ENCODE results near the gene KCNK16. TPM values are rescaled to one million over a fixed set of nuclear protein-coding genes. Genes with fewer than 3 reads are reported as not detected.

KCNK16 gene
- polyA plus RNA-seq, 3 donors, result not detected

DNA sequence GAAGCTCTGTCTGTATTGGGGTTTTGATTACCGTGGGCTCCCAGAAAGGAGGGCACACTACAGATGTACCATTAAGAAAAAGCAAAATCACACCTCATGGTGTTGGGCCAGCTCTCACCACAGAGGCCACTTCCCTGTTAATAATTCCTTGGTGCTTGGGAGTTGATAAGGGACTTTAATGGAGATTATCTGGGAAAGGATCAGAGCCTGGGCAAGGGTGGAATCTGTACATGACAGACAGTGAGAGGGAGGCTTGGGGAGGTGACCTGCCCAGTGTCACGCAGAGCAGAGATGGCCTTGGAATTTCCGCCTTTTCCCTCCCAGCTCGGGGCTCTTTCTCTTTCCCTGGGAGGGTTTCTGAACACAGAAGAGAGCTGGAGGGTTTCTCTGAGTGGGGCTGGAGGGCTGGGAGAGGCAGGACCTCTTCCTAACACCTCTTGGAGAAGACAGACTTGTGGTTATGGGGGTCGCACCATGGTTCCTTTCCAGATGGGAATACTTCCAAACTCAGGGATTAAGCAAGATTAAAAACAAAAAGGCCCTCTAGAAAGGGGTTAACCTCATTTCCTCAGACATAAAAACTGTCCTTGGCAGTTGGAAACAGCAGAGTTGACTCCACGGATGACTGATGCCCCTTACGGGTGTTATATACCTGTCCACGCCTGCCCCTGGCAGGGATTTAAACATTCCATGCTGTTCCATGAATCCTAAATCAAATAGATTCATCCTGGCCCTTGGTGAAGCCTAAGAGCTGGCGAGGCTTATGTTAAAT, 16.8 kb upstream of the KCNK16 start:
- Mint-ChIP-seq H3K4me3 (peak overlapping the region in 1 of 2 donors; percentile 69), H3K9me3 (peaks cover 0 to 2% (median 0%) of the 10 kb centered on the region in 7 donors), H3K27me3 (ENCODE audit: low read depth in 3 of 3) (peaks cover 25 to 38% (median 30%) of the 10 kb centered on the region in 3 donors), H3K36me3 (peaks cover 0 to 3% of the 10 kb centered on the region in 2 donors), H3K4me1 (peaks cover 63% of the 10 kb centered on the region), H3K27ac (peak overlapping the region in 1 of 7 donors; percentile 72)
- Histone ChIP-seq H4K20me1 (ENCODE audit: insufficient read depth, low read length) (no peaks in the 10 kb centered on the region), H2AFZ (ENCODE audit: insufficient read depth, low read depth, low read length, poor library complexity, severe bottlenecking) (no peak overlapping the region), H3K36me3 (replicated peaks in 1 of 2; ENCODE audit: control insufficient read depth in 1 of 2, insufficient read depth in 2 of 2, low read length in 2 of 2) (no peaks in the 10 kb centered on the region), H3K9ac (ENCODE audit: insufficient read depth, low read length, poor library complexity, severe bottlenecking) (no peak overlapping the region), H3K4me3 (replicated peaks in 1 of 3; ENCODE audit: low read depth in 2 of 3, low read length in 3 of 3) (no peak overlapping the region), H3K79me2 (ENCODE audit: insufficient read depth, low read length) (no peaks in the 10 kb centered on the region), H3K27ac (ENCODE audit: low read depth in 1 of 2, low read length in 2 of 2) (no peak overlapping the region), H3K4me2 (replicated peaks; ENCODE audit: extremely low read depth, low read length, poor library complexity, severe bottlenecking) (no peak overlapping the region), H3K9me3 (replicated peaks in 1 of 2; ENCODE audit: control insufficient read depth in 1 of 2, insufficient read depth in 1 of 2, low read length in 2 of 2) (no peaks in the 10 kb centered on the region), H3K27me3 (ENCODE audit: control insufficient read depth in 2 of 2, insufficient read depth in 2 of 2, low read length in 2 of 2) (peaks cover 0 to 44% of the 10 kb centered on the region in 2 donors), H3K4me1 (ENCODE audit: control insufficient read depth in 1 of 2, insufficient read depth in 2 of 2, low read length in 2 of 2) (peaks cover 35 to 62% of the 10 kb centered on the region in 2 donors)
- intact Hi-C loops (cut with micrococcal nuclease), result no loop called here
- no peak for DNase-seq
- TF ChIP-seq CTCF (IDR thresholded peaks at IDR 0.05), result no peak
- WGBS (ENCODE audit: insufficient coverage), result 33% methylated on average over 4 of the region's 9 CpGs

DNA sequence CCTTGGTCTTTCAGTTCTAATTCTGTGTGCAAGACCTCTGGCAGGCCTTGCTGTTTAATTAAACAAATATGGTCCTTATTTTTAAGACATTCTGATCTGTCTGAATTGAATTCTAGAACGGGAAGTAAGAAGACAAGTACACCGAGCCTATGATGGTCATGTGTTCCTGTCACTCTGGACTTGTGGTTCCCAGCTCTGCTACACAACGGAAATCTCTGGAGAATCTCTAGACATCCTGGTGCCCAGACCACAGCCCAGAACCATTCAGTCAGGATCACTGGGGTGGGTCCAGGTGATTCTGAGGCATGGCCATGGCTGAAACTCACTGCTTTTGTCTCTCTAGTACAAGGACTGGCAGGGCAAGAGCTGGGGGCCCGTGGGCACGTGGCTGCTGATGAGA, 15.9 kb upstream of the KCNK16 start:
- H3K79me2 ChIP-seq (ENCODE audit: insufficient read depth, low read length), result no peaks in the 10 kb centered on the region
- peak in 2 of 3 donors; percentile 15 to 22 for DNase-seq
- H3K4me2 ChIP-seq (replicated peaks; ENCODE audit: extremely low read depth, low read length, poor library complexity, severe bottlenecking), result no peak overlapping the region
- Mint-ChIP-seq H3K9me3 (peaks cover 0 to 2% (median 0%) of the 10 kb centered on the region in 7 donors), H3K27ac (peak overlapping the region in 1 of 7 donors; percentile 16), H3K27me3 (ENCODE audit: low read depth in 3 of 3) (peaks cover 29 to 44% (median 32%) of the 10 kb centered on the region in 3 donors), H3K36me3 (peaks cover 0 to 3% of the 10 kb centered on the region in 2 donors), H3K4me3 (peak overlapping the region in 1 of 2 donors; percentile 63), H3K4me1 (peaks cover 60% of the 10 kb centered on the region)
- H3K4me3 ChIP-seq (replicated peaks in 1 of 3; ENCODE audit: low read depth in 2 of 3, low read length in 3 of 3), result no peak overlapping the region
- no peaks in the 10 kb centered on the region for H3K9me3 ChIP-seq (replicated peaks in 1 of 2; ENCODE audit: control insufficient read depth in 1 of 2, insufficient read depth in 1 of 2, low read length in 2 of 2)
- H3K4me1 ChIP-seq (ENCODE audit: control insufficient read depth in 1 of 2, insufficient read depth in 2 of 2, low read length in 2 of 2), result peaks cover 35 to 62% of the 10 kb centered on the region in 2 donors
- H4K20me1 ChIP-seq (ENCODE audit: insufficient read depth, low read length), result no peaks in the 10 kb centered on the region
- TF ChIP-seq CTCF (IDR thresholded peaks at IDR 0.05), result no peak
- 5% methylated on average over 5 of the region's 5 CpGs for WGBS (ENCODE audit: insufficient coverage)
- no peak overlapping the region for H3K9ac ChIP-seq (ENCODE audit: insufficient read depth, low read length, poor library complexity, severe bottlenecking)
- intact Hi-C loops (cut with micrococcal nuclease), result no loop called here
- H2AFZ ChIP-seq (ENCODE audit: insufficient read depth, low read depth, low read length, poor library complexity, severe bottlenecking), result no peak overlapping the region
- H3K36me3 ChIP-seq (replicated peaks in 1 of 2; ENCODE audit: control insufficient read depth in 1 of 2, insufficient read depth in 2 of 2, low read length in 2 of 2), result no peaks in the 10 kb centered on the region
- H3K27me3 ChIP-seq (ENCODE audit: control insufficient read depth in 2 of 2, insufficient read depth in 2 of 2, low read length in 2 of 2), result peaks cover 0 to 47% of the 10 kb centered on the region in 2 donors
- no peak overlapping the region for H3K27ac ChIP-seq (ENCODE audit: low read depth in 1 of 2, low read length in 2 of 2)
